Subcutaneous abdominal adipose tissue (tissue), 5 donors: ENCODE results near the gene MCAM.

Source experiments
- H3K27ac ChIP-seq: one replicate; pipeline ENCODE4 v1.7.0; 2013; ENCODE audit warnings: low read depth, mild to moderate bottlenecking, inconsistent platforms, low read length, moderate library complexity
- H3K27me3 ChIP-seq, 5 donors: one replicate each; pipeline ENCODE4 v1.7.0; 2013; ENCODE audit warnings: low read length in 5 of 5, inconsistent platforms in 1 of 5; ENCODE audit not compliant: control insufficient read depth in 5 of 5, insufficient read depth in 4 of 5
- H3K36me3 ChIP-seq, 5 donors: one replicate each; pipeline ENCODE4 v1.7.0; 2013; ENCODE audit warnings: low read length in 5 of 5; ENCODE audit not compliant: control insufficient read depth in 5 of 5, insufficient read depth in 5 of 5
- H3K4me1 ChIP-seq, 5 donors: one replicate each; pipeline ENCODE4 v1.7.0; 2013; ENCODE audit warnings: low read length in 5 of 5, mild to moderate bottlenecking in 3 of 5, moderate library complexity in 1 of 5; ENCODE audit not compliant: control insufficient read depth in 5 of 5, insufficient read depth in 5 of 5
- H3K4me3 ChIP-seq, 5 donors: one replicate each; pipeline ENCODE4 v1.7.0; 2013; ENCODE audit warnings: low read length in 5 of 5, low read depth in 1 of 5
- H3K9ac ChIP-seq, 5 donors: one replicate each; pipeline ENCODE4 v1.7.0; 2013; ENCODE audit warnings: low read length in 5 of 5, mild to moderate bottlenecking in 4 of 5, moderate library complexity in 3 of 5
- H3K9me3 ChIP-seq, 5 donors: one replicate each; pipeline ENCODE4 v1.7.0; 2013; ENCODE audit warnings: low read length in 5 of 5; ENCODE audit not compliant: control insufficient read depth in 5 of 5
- donor health status: healthy.
- donor health status: healthy.
- donor health status: healthy.
- donor health status: healthy.
- donor health status: healthy.

The MCAM gene

DNA sequence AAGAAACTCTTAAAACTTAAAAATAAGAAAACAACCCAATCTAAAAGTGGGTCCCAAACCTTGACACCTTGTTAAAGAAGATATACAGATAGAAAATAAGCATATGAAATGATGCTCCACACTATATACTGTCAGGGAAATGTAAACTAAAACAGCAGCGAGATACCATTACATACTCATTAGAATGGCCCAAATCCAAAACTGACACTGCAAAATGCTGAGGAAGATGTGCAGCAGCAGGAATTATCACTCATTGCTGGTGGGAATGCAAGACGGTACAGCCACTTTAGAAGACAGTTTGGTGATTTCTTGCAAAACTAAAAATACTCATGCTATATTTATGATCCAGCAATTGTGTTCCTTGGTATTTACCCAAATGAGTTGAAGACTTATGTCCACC is 12.4 kb upstream of the MCAM start:
- no peak overlapping the region for H3K9ac ChIP-seq
- H3K9me3 ChIP-seq = no peaks in the 10 kb centered on the region
- no peak overlapping the region for H3K27ac ChIP-seq
- no peaks in the 10 kb centered on the region for H3K27me3 ChIP-seq
- no peak overlapping the region for H3K4me3 ChIP-seq
- no peaks in the 10 kb centered on the region for H3K36me3 ChIP-seq
- H3K4me1 ChIP-seq = peaks cover 0 to 6% (median 4%) of the 10 kb centered on the region in 5 donors

DNA sequence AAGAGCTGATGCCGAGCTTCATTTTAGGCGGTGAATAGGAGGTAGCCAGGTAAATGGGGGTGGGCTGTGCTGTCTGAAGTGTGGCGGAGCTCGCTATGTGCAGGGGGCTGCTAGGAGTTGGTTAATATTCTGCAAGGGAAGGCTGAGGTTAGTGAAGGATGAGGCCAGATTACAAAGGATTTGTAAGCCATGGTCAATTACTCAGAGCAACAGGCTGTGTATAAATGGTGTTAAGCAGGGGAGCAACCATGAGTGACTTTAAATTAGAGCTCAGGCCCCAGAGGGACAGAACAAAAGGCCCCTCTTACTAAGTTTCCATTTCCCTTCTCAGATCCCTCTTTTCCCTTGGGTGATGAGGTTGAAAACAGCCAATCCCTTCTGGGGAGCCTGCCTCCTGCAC is 7.3 kb upstream of the MCAM start:
- Histone ChIP-seq H3K4me3 (no peak overlapping the region), H3K4me1 (peaks cover 2 to 35% (median 25%) of the 10 kb centered on the region in 5 donors), H3K9me3 (no peaks in the 10 kb centered on the region), H3K27me3 (peaks cover 0 to 2% (median 0%) of the 10 kb centered on the region in 5 donors), H3K9ac (no peak overlapping the region), H3K27ac (no peak overlapping the region), H3K36me3 (no peaks in the 10 kb centered on the region)

DNA sequence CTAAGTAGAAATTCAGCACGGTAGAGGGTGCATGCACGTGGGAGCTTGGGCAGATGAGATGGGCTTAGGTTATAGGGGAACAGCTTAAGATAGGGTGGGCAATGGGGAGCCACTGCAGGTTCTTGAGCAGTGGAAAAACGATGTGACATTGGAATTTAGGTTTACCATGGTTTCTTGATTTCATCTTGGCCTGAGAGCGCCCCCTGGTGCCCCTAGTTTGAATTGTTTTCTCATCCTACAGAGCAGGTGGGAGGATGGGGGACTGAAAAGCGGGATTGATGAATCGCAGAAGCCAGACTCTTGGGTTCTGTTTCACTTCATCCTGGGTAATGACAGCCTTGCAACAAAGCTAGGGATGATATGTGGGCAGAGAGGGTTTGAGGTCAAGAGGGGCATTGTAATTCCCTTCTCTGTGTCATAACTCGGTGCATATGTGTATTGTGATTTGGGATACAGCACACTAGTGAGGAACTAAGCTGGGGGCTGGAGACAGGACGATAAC is 6.7 kb upstream of the MCAM start:
- no peak overlapping the region for H3K27ac ChIP-seq
- peaks cover 0 to 2% (median 0%) of the 10 kb centered on the region in 5 donors for H3K27me3 ChIP-seq
- H3K9ac ChIP-seq = no peak overlapping the region
- H3K4me3 ChIP-seq = no peak overlapping the region
- peaks cover 4 to 41% (median 31%) of the 10 kb centered on the region in 5 donors for H3K4me1 ChIP-seq
- H3K36me3 ChIP-seq = no peaks in the 10 kb centered on the region
- no peaks in the 10 kb centered on the region for H3K9me3 ChIP-seq

DNA sequence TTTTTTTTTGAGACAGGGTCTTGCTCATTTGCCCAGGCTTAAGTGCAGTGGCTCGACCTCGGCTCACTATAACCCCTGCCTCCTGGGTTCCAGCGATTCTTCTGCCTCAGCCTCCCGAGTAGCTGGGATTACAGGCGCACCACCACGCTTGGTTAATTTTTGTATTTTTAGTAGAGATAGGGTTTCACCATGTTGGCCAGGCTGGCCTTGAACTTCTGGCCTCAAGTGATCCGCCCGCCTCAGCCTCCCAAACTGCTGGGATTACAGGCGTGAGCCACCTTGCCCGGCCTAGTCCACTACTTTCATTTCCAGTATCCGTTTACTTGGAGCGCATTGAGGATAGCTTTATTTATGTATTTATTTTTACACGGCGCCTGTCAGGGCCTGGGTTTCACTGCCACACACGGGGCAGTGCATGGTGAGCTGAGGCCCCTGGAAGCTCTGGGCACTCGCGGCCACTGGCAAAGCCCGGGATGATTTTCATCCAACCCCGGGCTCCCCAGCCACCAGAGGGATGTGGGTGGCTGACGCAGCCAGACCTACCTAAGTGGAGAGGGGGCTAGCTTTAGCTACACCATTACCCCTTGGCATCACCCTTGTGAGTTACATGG is 6.1 kb upstream of the MCAM start:
- no peak overlapping the region for H3K4me3 ChIP-seq
- H3K27me3 ChIP-seq = peaks cover 0 to 2% (median 0%) of the 10 kb centered on the region in 5 donors
- H3K36me3 ChIP-seq = no peaks in the 10 kb centered on the region
- peaks cover 4 to 47% (median 37%) of the 10 kb centered on the region in 5 donors for H3K4me1 ChIP-seq
- H3K9me3 ChIP-seq = no peaks in the 10 kb centered on the region
- no peak overlapping the region for H3K27ac ChIP-seq
- H3K9ac ChIP-seq = no peak overlapping the region

DNA sequence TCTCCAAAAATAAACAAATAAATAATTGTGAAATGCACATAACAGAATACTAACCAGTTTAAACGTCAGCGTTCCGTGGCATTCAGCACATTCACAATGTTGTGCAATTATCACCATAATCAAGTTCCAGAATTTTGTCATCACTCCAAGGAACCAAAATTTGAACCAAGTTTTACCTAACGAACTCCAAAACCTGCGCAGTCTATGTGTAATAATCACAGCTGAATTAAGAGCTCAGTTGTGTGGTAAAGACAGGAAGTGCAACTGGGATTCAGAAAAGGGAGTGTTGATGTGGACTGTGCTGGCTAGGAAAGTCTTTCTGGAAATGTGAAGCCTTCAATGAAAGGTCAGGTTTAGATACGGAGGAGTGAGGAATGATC is 5.4 kb upstream of the MCAM start:
- H3K4me3 ChIP-seq = no peak overlapping the region
- H3K9me3 ChIP-seq = no peaks in the 10 kb centered on the region
- peak overlapping the region; percentile 85 for H3K27ac ChIP-seq
- no peak overlapping the region for H3K9ac ChIP-seq
- no peaks in the 10 kb centered on the region for H3K36me3 ChIP-seq
- H3K27me3 ChIP-seq = peaks cover 0 to 2% (median 0%) of the 10 kb centered on the region in 5 donors
- H3K4me1 ChIP-seq = peaks cover 7 to 53% (median 44%) of the 10 kb centered on the region in 5 donors

DNA sequence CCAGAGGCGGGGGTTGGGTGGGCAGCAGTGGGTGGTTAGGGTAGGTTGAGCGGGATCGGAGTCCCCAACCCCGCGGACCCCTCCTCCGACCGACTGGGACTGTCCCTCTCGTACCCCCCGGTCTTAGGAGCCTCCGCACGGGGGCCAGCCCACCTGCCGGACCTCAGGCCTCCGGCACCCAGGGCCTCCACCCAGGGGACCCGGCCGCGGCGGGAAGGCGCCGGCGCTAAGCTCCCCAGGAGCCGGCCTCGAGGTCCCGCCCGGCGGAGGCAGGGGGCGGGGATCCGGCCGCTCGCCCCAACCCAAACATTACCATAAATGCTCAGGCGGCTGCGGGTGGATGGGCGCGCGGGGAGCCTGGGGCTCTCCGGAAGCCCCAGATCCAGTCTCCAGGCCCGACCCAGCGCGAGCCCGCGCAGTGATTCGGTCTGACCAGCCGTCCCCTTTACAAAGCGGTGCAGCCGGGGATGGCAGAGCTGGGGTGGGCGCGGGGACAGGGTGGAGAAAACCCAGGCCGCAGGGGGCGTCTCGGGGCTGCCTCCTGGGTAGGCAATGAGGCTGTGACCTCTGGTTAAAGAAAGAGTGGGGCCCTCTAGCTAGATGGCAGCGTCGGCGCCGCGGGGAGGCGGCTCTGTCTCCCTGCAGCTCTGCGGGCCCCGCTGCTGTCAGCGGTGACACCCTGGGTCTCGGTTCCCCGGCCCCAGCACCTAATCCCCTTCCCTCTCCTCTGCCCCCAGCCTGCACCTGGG is 4.0 kb upstream of the MCAM start:
- peak overlapping the region; percentile 56 to 85 (median 80) for H3K9ac ChIP-seq
- peaks cover 0 to 3% (median 0%) of the 10 kb centered on the region in 5 donors for H3K27me3 ChIP-seq
- H3K4me3 ChIP-seq = peak overlapping the region; percentile 62 to 74 (median 66)
- no peaks in the 10 kb centered on the region for H3K9me3 ChIP-seq
- no peaks in the 10 kb centered on the region for H3K36me3 ChIP-seq
- peaks cover 7 to 66% (median 56%) of the 10 kb centered on the region in 5 donors for H3K4me1 ChIP-seq
- peak overlapping the region; percentile 85 for H3K27ac ChIP-seq

DNA sequence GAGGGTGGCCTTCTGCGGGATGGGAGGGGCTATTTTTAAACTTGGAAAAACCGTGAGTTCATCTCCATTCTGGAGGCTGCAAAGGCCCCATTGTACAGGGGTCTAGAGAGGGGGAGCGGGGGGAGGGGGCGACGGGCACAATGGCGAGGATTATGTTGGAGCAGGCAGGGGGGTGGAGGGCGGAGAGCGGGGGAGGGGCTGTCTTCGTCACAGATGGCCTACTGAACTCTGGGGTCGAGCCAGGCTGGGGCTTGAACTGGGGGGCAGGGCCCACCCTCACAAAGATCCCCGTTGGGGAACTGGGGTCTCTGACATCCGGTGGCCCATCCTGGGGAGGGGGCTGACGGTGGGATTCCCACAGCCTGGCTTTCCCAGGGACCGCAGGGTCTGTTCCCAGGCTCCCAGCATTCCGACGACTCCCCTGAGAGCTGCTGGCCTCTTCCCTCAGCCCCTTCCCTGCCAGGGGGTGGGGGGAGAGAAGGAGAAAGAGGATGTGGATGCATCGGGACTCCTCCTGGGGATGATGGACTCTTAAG is 3.4 kb upstream of the MCAM start:
- peaks cover 0 to 10% (median 6%) of the 10 kb centered on the region in 5 donors for H3K27me3 ChIP-seq
- peak overlapping the region; percentile 85 for H3K27ac ChIP-seq
- no peaks in the 10 kb centered on the region for H3K36me3 ChIP-seq
- peaks cover 12 to 72% (median 62%) of the 10 kb centered on the region in 5 donors for H3K4me1 ChIP-seq
- peak overlapping the region; percentile 59 to 74 (median 65) for H3K4me3 ChIP-seq
- peak overlapping the region; percentile 56 to 85 (median 80) for H3K9ac ChIP-seq
- no peaks in the 10 kb centered on the region for H3K9me3 ChIP-seq

DNA sequence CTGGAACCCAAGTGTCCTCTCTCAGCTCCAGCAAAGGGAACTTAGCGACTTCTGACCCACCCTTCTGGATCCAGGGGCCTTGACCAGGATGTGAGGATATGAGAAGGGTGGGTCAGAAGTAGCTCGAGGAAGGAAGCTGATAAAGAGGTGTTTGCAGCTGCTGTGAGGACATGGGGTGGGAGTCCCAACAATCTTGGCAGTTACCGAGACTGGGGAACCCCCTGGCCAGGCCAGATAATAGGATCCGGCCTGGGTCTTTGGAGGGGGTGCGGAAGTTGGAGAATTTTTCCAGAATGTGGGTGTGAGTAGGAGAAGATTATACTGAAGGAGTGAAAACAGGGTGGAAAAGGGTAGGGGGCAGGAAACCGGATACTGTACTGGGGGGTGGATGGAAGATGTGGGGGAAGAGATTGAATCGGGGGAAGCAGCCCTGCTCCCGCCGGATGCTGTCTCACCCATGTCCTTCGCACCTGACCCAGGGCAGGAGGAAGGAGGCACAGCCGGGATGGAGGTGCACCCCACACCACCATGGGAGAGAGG is 2.8 kb upstream of the MCAM start:
- peak overlapping the region in 4 of 5 donors; percentile 14 to 82 (median 50) for H3K9ac ChIP-seq
- peaks cover 0 to 3% (median 2%) of the 10 kb centered on the region in 5 donors for H3K36me3 ChIP-seq
- H3K27ac ChIP-seq = peak overlapping the region; percentile 85
- no peaks in the 10 kb centered on the region for H3K9me3 ChIP-seq
- H3K4me1 ChIP-seq = peaks cover 12 to 78% (median 67%) of the 10 kb centered on the region in 5 donors
- peaks cover 0 to 10% (median 6%) of the 10 kb centered on the region in 5 donors for H3K27me3 ChIP-seq
- peak overlapping the region in 3 of 5 donors; percentile 17 to 27 (median 23) for H3K4me3 ChIP-seq

DNA sequence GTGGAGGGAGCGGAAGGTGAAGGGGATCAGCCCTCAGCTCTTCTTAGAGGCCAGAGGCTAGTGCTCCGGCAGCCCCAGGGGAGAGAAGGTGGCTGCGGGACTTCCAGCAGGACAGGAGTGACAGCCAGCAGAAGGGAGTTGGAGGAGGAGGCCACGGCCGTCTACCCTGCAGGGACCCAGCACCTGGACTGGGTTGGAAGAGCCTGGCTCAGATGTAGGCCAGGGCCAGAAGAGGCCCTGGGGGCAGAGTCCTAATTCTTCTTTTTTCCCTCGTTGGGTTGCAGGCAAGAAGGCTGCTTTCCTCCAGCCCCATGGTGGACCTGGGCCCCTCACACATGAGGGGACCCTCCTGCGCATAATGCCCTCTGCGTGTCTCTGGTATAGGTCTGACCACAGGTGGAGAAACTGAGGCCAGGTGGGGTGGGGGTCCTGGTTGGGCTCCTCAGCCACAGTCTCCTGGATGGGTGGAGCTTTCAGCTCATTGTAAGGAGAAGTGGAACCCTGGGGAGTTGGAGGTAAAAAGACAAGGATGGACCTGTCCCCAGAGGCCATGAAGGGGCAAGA is 2.3 kb upstream of the MCAM start:
- H3K4me1 ChIP-seq = peaks cover 12 to 83% (median 73%) of the 10 kb centered on the region in 5 donors
- peak overlapping the region; percentile 85 for H3K27ac ChIP-seq
- peak overlapping the region in 3 of 5 donors; percentile 22 to 27 (median 23) for H3K4me3 ChIP-seq
- H3K27me3 ChIP-seq = peaks cover 0 to 10% (median 6%) of the 10 kb centered on the region in 5 donors
- H3K9ac ChIP-seq = peak overlapping the region in 4 of 5 donors; percentile 14 to 82 (median 50)
- H3K36me3 ChIP-seq = peaks cover 0 to 8% (median 6%) of the 10 kb centered on the region in 5 donors
- H3K9me3 ChIP-seq = no peaks in the 10 kb centered on the region
